ENCODE results near the gene SNX27.

Gene SNX27

GRCh38 chr1:151686561-151686960 is 74.7 kb downstream of the SNX27 start:
- Histone ChIP-seq H3K36me3 (ENCODE audit: low read depth) (peaks cover 22% of the 10 kb centered on the region), H3K27ac (ENCODE audit: poor library complexity, severe bottlenecking) (no peak overlapping the region), H3K4me1 (ENCODE audit: insufficient read depth, poor library complexity, severe bottlenecking) (peaks cover 9% of the 10 kb centered on the region), H3K27me3 (ENCODE audit: insufficient read depth, poor library complexity, severe bottlenecking) (no peaks in the 10 kb centered on the region), H3K4me3 (ENCODE audit: severe bottlenecking) (no peak overlapping the region), H3K9me3 (ENCODE audit: severe bottlenecking) (no peaks in the 10 kb centered on the region)
- no peak for TF ChIP-seq CTCF (IDR thresholded peaks at IDR 0.05; ENCODE audit: poor library complexity, severe bottlenecking)
- ATAC-seq (ENCODE audit: low read depth), result no peak
- DNase-seq (ENCODE audit: low spot score), result no peak

- Histone ChIP-seq H3K9me3 (ENCODE audit: severe bottlenecking) (no peaks in the 10 kb centered on the region), H3K27me3 (ENCODE audit: insufficient read depth, poor library complexity, severe bottlenecking) (no peaks in the 10 kb centered on the region), H3K4me3 (ENCODE audit: severe bottlenecking) (no peak overlapping the region), H3K27ac (ENCODE audit: poor library complexity, severe bottlenecking) (no peak overlapping the region), H3K4me1 (ENCODE audit: insufficient read depth, poor library complexity, severe bottlenecking) (no peaks in the 10 kb centered on the region), H3K36me3 (ENCODE audit: low read depth) (peaks cover 20% of the 10 kb centered on the region)
- no peak for DNase-seq (ENCODE audit: low spot score)
- ATAC-seq (ENCODE audit: low read depth), result no peak
- TF ChIP-seq CTCF (IDR thresholded peaks at IDR 0.05; ENCODE audit: poor library complexity, severe bottlenecking), result no peak
Measured at GRCh38 chr1:151689494-151689893, 77.6 kb downstream of the SNX27 start.

GRCh38 chr1:151692226-151692625 is 80.4 kb downstream of the SNX27 start:
- no peaks in the 10 kb centered on the region for H3K9me3 ChIP-seq (ENCODE audit: severe bottlenecking)

GRCh38 chr1:151693057-151693651 is 81.3 kb downstream of the SNX27 start:
- H3K27me3 ChIP-seq (ENCODE audit: insufficient read depth, poor library complexity, severe bottlenecking), result no peaks in the 10 kb centered on the region
- TF ChIP-seq CTCF (IDR thresholded peaks at IDR 0.05; ENCODE audit: poor library complexity, severe bottlenecking), result peak; percentile 75
- no peak for ATAC-seq (ENCODE audit: low read depth)
- H3K9me3 ChIP-seq (ENCODE audit: severe bottlenecking), result no peaks in the 10 kb centered on the region
- peaks cover 26% of the 10 kb centered on the region for H3K36me3 ChIP-seq (ENCODE audit: low read depth)
- H3K4me3 ChIP-seq (ENCODE audit: severe bottlenecking), result no peak overlapping the region
- H3K4me1 ChIP-seq (ENCODE audit: insufficient read depth, poor library complexity, severe bottlenecking), result no peaks in the 10 kb centered on the region
- no peak for DNase-seq (ENCODE audit: low spot score)
- H3K27ac ChIP-seq (ENCODE audit: poor library complexity, severe bottlenecking), result no peak overlapping the region

More at GRCh38 chr1:151692226-151692625, 80.4 kb downstream of the SNX27 start:
- Histone ChIP-seq H3K27ac (ENCODE audit: poor library complexity, severe bottlenecking) (no peak overlapping the region), H3K36me3 (ENCODE audit: low read depth) (peaks cover 26% of the 10 kb centered on the region), H3K4me3 (ENCODE audit: severe bottlenecking) (no peak overlapping the region), H3K4me1 (ENCODE audit: insufficient read depth, poor library complexity, severe bottlenecking) (no peaks in the 10 kb centered on the region), H3K27me3 (ENCODE audit: insufficient read depth, poor library complexity, severe bottlenecking) (no peaks in the 10 kb centered on the region)
- TF ChIP-seq CTCF (IDR thresholded peaks at IDR 0.05; ENCODE audit: poor library complexity, severe bottlenecking), result no peak
- no peak for DNase-seq (ENCODE audit: low spot score)
- ATAC-seq (ENCODE audit: low read depth), result no peak

GRCh38 chr1:151701515-151701914 is 89.7 kb downstream of the SNX27 start:
- H3K9me3 ChIP-seq (ENCODE audit: severe bottlenecking), result no peaks in the 10 kb centered on the region
- TF ChIP-seq CTCF (IDR thresholded peaks at IDR 0.05; ENCODE audit: poor library complexity, severe bottlenecking), result no peak
- H3K36me3 ChIP-seq (ENCODE audit: low read depth), result peaks cover 9% of the 10 kb centered on the region
- H3K4me3 ChIP-seq (ENCODE audit: severe bottlenecking), result no peak overlapping the region
- no peak overlapping the region for H3K27ac ChIP-seq (ENCODE audit: poor library complexity, severe bottlenecking)
- H3K4me1 ChIP-seq (ENCODE audit: insufficient read depth, poor library complexity, severe bottlenecking), result no peaks in the 10 kb centered on the region
- ATAC-seq (ENCODE audit: low read depth) (no peak), DNase-seq (ENCODE audit: low spot score) (no peak)
- no peaks in the 10 kb centered on the region for H3K27me3 ChIP-seq (ENCODE audit: insufficient read depth, poor library complexity, severe bottlenecking)

Data from RWPE2 (cell line).